Measurements from ENCODE around the gene PINLYP. TPM values are rescaled to one million over a fixed set of nuclear protein-coding genes. Genes with fewer than 3 reads are reported as not detected.

PINLYP gene
- polyA plus RNA-seq, 2 of the 4 experiments (the other 2 are of a cell fraction), result 0.27 TPM; not detected in 1

DNA sequence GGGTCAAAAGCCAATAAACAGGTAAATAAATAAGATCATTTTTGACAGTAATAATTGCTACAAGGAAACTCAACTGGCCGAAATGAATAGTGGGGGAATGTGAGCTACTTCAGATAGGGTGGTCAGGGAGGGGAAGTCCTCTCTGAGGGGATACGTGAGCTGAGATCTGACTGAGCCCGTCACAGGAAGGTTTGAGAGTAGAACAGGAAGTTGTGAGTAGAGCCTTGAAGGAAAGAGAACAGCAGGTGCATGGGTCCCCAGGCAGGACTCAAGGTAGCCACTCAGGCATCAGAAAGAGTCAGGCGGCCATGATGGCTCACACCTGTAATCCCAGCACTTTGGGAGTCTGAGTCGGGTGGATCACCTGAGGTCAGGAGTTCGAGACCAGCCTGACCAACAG is 14.1 kb downstream of the PINLYP start:
- Histone ChIP-seq H3K27ac (no peak overlapping the region), H3K4me1 (peaks cover 8% of the 10 kb centered on the region; the same call in 2 of the 3 replicates), H3K4me2 (no peak overlapping the region), H3K4me3 (no peak overlapping the region), H3K9me3 (no peaks in the 10 kb centered on the region)
- TF ChIP-seq RAD21 (conservative IDR thresholded peaks at IDR 0.05 in 1 of 2, IDR thresholded peaks at IDR 0.05 in 1 of 2) (no peak), E2F6 (IDR thresholded peaks at IDR 0.05; ENCODE audit: borderline replicate concordance, low read depth) (no peak), BHLHE40 (IDR thresholded peaks at IDR 0.05; ENCODE audit: low read depth, low read length) (no peak), HOXB13 (CRISPR knock-in tag; IDR thresholded peaks at IDR 0.05; ENCODE audit: low read depth) (no peak), ESRRA (IDR thresholded peaks at IDR 0.05; ENCODE audit: borderline replicate concordance, low read length) (no peak), MAZ (IDR thresholded peaks at IDR 0.05; ENCODE audit: borderline replicate concordance, low read depth, low read length) (no peak), RARB (CRISPR knock-in tag; IDR thresholded peaks at IDR 0.05) (no peak)
- DNase-seq (ENCODE audit: low read depth in 1 of 2, low spot score in 1 of 2) (no peak), ATAC-seq (no peak), FAIRE-seq (no peak)
- POLR2A ChIA-PET, result no interaction called here
- CTCF ChIA-PET, result interaction anchor here (1.7 kb wide), 1 partner anchor 35 kb away, joined by 5 read pairs; no protein-coding TSS in a partner anchor
- 89% methylated on average over 6 of the region's 6 CpGs for WGBS (ENCODE audit: missing lambda C conversion rate)

- H3K4me2 ChIP-seq, result no peak overlapping the region
- H3K27ac ChIP-seq, result no peak overlapping the region
- ChIA-PET CTCF (no interaction called here), POLR2A (no interaction called here)
- H3K4me1 ChIP-seq, result peaks cover 11% of the 10 kb centered on the region; the same call in 2 of the 3 replicates
- DNase-seq (ENCODE audit: low read depth in 1 of 2, low spot score in 1 of 2) (no peak), FAIRE-seq (no peak), ATAC-seq (no peak)
- no peaks in the 10 kb centered on the region for H3K9me3 ChIP-seq
- H3K4me3 ChIP-seq, result no peak overlapping the region
- 98% methylated on average over 55 of the region's 63 CpGs for WGBS (ENCODE audit: missing lambda C conversion rate)
- TF ChIP-seq, protein P1, sequence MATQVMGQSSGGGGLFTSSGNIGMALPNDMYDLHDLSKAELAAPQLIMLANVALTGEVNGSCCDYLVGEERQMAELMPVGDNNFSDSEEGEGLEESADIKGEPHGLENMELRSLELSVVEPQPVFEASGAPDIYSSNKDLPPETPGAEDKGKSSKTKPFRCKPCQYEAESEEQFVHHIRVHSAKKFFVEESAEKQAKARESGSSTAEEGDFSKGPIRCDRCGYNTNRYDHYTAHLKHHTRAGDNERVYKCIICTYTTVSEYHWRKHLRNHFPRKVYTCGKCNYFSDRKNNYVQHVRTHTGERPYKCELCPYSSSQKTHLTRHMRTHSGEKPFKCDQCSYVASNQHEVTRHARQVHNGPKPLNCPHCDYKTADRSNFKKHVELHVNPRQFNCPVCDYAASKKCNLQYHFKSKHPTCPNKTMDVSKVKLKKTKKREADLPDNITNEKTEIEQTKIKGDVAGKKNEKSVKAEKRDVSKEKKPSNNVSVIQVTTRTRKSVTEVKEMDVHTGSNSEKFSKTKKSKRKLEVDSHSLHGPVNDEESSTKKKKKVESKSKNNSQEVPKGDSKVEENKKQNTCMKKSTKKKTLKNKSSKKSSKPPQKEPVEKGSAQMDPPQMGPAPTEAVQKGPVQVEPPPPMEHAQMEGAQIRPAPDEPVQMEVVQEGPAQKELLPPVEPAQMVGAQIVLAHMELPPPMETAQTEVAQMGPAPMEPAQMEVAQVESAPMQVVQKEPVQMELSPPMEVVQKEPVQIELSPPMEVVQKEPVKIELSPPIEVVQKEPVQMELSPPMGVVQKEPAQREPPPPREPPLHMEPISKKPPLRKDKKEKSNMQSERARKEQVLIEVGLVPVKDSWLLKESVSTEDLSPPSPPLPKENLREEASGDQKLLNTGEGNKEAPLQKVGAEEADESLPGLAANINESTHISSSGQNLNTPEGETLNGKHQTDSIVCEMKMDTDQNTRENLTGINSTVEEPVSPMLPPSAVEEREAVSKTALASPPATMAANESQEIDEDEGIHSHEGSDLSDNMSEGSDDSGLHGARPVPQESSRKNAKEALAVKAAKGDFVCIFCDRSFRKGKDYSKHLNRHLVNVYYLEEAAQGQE (IDR thresholded peaks at IDR 0.05), result no peak
- TF ChIP-seq SREBF2 (IDR thresholded peaks at IDR 0.05) (no peak), HEYL (CRISPR knock-in tag; IDR thresholded peaks at IDR 0.05) (no peak), HOXB13 (CRISPR knock-in tag; IDR thresholded peaks at IDR 0.05; ENCODE audit: low read depth) (no peak), GATA3 (IDR thresholded peaks at IDR 0.05; ENCODE audit: borderline replicate concordance) (no peak), ZSCAN20 (CRISPR knock-in tag; IDR thresholded peaks at IDR 0.05) (no peak), EP300 (IDR thresholded peaks at IDR 0.05) (no peak), CHD2 (IDR thresholded peaks at IDR 0.05; ENCODE audit: low read length, partially characterized antibody) (no peak), PHF8 (IDR thresholded peaks at IDR 0.05; ENCODE audit: borderline replicate concordance, low read depth) (no peak), RFX5 (IDR thresholded peaks at IDR 0.05) (no peak), TP53 (CRISPR knock-in tag; IDR thresholded peaks at IDR 0.05) (no peak), FOXS1 (CRISPR knock-in tag; IDR thresholded peaks at IDR 0.05) (no peak), EHF (CRISPR knock-in tag; IDR thresholded peaks at IDR 0.05) (no peak), CHD4 (IDR thresholded peaks at IDR 0.05; ENCODE audit: borderline replicate concordance) (no peak)
- TF ChIP-seq, protein P2, sequence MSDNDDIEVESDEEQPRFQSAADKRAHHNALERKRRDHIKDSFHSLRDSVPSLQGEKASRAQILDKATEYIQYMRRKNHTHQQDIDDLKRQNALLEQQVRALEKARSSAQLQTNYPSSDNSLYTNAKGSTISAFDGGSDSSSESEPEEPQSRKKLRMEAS (IDR thresholded peaks at IDR 0.05), result no peak
- TF ChIP-seq, protein P3, sequence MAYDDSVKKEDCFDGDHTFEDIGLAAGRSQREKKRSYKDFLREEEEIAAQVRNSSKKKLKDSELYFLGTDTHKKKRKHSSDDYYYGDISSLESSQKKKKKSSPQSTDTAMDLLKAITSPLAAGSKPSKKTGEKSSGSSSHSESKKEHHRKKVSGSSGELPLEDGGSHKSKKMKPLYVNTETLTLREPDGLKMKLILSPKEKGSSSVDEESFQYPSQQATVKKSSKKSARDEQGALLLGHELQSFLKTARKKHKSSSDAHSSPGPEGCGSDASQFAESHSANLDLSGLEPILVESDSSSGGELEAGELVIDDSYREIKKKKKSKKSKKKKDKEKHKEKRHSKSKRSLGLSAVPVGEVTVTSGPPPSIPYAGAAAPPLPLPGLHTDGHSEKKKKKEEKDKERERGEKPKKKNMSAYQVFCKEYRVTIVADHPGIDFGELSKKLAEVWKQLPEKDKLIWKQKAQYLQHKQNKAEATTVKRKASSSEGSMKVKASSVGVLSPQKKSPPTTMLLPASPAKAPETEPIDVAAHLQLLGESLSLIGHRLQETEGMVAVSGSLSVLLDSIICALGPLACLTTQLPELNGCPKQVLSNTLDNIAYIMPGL (CRISPR knock-in tag; IDR thresholded peaks at IDR 0.05; ENCODE audit: borderline replicate concordance), result no peak
These were observed 16.5 kb downstream of the PINLYP start for GRCh38 chr19:43591904-43592772.

Data from A549 (cell line).